Tibial artery (tissue), 4 donors: Measurements from ENCODE around the gene ARMC3.

Experiments used
- DNase-seq, 2 donors: peaks; one replicate each; pipeline ENCODE4 v3.0.0-alpha.2; 2019
- H3K27ac ChIP-seq, 2 donors: fragments of 200-600 bp; sonication (generic) in 1 of 2; 1 replicate in 1 of 2; 2 replicates in 1 of 2; pipeline ENCODE4 v1.5.1; 2018 to 2019; ENCODE audit warnings: mild to moderate bottlenecking in 1 of 2
- H3K27me3 ChIP-seq, 2 donors: fragments of 200-600 bp; sonication (generic) in 1 of 2; one replicate each; pipeline versions ENCODE4 v1.5.1 to v1.6.0; 2016 to 2019
- H3K36me3 ChIP-seq, 3 donors: fragments of 200-600 bp; sonication (generic) in 2 of 3; one replicate each; pipeline ENCODE4 v1.5.1; 2016 to 2019; ENCODE audit warnings: mild to moderate bottlenecking in 2 of 3
- H3K4me1 ChIP-seq, 4 donors: fragments of 200-600 bp; sonication (generic) in 2 of 4; 1 replicate in 3 of 4; 2 replicates in 1 of 4; pipeline ENCODE4 v1.5.1; 2016 to 2019
- H3K4me3 ChIP-seq, 2 donors: fragments of 200-600 bp; sonication (generic) in 1 of 2; 1 replicate in 1 of 2; 2 replicates in 1 of 2; pipeline ENCODE4 v1.5.1; 2018 to 2019; ENCODE audit warnings: mild to moderate bottlenecking in 2 of 2
- H3K9me3 ChIP-seq, 3 donors: fragments of 200-600 bp; sonication (generic) in 1 of 3; one replicate each; pipeline ENCODE4 v1.5.1; 2016 to 2019
- intact Hi-C: fragments of 100-400 bp; cut with DNase I; formaldehyde crosslinking; loops from one replicate; pipeline ENCODE4 v1.15.0; 2023; ENCODE audit warnings: low total_unique reads
- TF ChIP-seq, protein P1 (sequence below), 2 experiments: fragments of 200-600 bp in 1 of 2; fragments of 450-650 bp in 1 of 2; IDR thresholded peaks; one replicate each; pipeline ENCODE4 v1.5.1; 2017 to 2019; ENCODE audit warnings: antibody characterized with exemption in 2 of 2, mild to moderate bottlenecking in 1 of 2, moderate library complexity in 1 of 2

Gene ARMC3

DNA sequence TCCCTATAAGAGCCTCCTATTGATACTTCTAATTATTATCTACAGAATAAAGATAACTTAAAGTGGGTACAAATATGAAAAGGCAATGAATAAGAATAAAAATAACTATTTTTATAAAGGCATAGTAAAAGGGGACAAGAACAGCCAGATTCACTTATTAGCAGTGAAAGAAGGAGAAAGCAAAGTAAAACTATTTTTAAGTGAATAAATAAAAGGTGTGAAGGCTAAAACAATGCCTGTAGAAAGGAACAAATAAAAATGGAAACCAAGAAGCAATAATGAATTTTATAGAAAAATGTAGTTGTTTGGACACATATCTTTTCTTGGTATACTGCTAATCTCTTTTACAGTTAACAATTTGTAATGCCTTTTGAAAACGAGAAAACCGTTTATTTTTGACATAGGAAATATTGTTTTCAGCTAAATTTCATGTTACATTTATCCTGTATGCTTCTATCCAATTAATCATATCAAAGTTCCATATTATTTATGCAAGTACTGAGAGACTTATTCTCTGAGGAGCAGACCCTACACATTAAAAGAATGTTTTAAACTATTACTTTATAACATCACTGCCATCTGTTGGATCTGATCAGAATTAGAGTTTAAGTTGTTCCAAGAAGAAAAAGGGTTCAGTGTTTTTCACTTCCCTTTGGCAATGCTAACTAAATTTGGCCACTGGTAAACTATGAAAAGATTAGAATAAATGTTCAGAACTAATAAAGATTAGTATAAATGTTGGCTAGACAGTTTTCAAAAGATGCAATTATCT lies 59.1 kb downstream of the ARMC3 start:
- H3K9me3 ChIP-seq: no peaks in the 10 kb centered on the region
- H3K27ac ChIP-seq: no peak overlapping the region
- intact Hi-C loops: loop anchor here (5.0 kb wide), 2 partner anchors 440 to 975 kb away; no protein-coding TSS in a partner anchor
- H3K36me3 ChIP-seq: no peaks in the 10 kb centered on the region
- H3K4me3 ChIP-seq: no peak overlapping the region
- no peaks in the 10 kb centered on the region for H3K4me1 ChIP-seq
- TF ChIP-seq, protein P1, sequence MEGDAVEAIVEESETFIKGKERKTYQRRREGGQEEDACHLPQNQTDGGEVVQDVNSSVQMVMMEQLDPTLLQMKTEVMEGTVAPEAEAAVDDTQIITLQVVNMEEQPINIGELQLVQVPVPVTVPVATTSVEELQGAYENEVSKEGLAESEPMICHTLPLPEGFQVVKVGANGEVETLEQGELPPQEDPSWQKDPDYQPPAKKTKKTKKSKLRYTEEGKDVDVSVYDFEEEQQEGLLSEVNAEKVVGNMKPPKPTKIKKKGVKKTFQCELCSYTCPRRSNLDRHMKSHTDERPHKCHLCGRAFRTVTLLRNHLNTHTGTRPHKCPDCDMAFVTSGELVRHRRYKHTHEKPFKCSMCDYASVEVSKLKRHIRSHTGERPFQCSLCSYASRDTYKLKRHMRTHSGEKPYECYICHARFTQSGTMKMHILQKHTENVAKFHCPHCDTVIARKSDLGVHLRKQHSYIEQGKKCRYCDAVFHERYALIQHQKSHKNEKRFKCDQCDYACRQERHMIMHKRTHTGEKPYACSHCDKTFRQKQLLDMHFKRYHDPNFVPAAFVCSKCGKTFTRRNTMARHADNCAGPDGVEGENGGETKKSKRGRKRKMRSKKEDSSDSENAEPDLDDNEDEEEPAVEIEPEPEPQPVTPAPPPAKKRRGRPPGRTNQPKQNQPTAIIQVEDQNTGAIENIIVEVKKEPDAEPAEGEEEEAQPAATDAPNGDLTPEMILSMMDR (IDR thresholded peaks at IDR 0.05): peak; percentile 39 to 47
- peaks cover 0 to 4% of the 10 kb centered on the region in 2 donors for H3K27me3 ChIP-seq
- no peak for DNase-seq

DNA sequence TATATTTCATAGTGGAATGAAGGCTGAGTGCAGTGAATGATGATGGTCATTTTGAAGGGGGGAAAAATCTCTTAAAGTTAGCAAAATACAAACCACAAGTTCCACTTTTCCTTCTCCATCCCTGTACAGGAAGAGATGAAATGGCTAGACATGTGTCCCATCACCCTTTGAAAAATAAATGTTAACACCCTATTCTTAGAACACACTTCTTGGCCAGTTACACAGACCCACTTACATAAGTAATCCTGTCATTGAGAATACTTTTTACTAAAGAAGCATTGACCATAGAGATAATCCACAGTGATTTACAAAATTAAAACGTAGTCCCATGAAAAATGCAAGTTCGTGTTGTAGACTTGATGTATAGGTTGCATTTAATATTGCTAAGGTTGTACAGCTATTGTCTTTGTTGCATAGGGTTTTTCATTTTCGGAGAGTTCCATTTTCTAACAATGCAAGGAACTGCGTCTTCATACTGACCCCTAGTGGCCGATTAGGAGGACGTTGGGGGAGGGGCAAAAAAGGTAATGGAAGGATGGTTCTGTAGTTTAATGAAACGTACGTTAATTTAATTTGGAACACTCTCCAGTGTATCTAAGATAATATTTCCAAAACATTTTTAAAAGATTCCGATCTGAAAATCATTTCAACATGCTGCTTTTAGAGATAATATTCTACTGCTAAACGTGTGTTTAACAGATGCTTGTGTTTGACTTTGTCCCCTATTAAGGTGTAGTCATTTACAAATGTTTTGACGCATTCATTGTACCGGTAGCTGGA lies 60.9 kb downstream of the ARMC3 start:
- H3K36me3 ChIP-seq: no peaks in the 10 kb centered on the region
- H3K4me3 ChIP-seq: no peak overlapping the region
- TF ChIP-seq, protein P1 (IDR thresholded peaks at IDR 0.05): peak; percentile 90 to 94
- H3K27ac ChIP-seq: no peak overlapping the region
- intact Hi-C loops: loop anchor here (5.0 kb wide), 2 partner anchors 441 to 976 kb away; no protein-coding TSS in a partner anchor
- peaks cover 0 to 4% of the 10 kb centered on the region in 2 donors for H3K27me3 ChIP-seq
- DNase-seq: peak; percentile 38 to 68
- no peaks in the 10 kb centered on the region for H3K4me1 ChIP-seq
- H3K9me3 ChIP-seq: no peaks in the 10 kb centered on the region

DNA sequence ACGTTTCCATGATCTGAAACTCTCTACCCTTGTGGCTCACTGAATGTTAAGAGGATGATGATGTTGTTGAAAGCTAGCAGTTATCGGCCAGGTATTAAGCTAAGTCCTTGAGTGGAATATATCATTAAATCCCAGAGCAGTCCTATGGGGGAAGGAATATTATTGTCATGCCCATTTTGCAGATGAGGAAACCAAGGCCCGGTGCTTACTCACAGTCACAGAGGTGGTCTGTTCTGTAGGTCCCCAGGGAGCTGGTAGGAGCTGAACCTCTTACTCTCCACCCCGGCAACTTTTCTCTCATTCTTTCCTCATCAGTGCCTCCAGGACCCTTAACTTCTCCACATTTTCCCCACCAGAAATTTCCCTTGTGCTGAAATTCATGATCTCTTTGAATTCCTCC lies 62.6 kb downstream of the ARMC3 start:
- H3K36me3 ChIP-seq: no peaks in the 10 kb centered on the region
- DNase-seq: no peak
- no peak overlapping the region for H3K27ac ChIP-seq
- H3K4me1 ChIP-seq: no peaks in the 10 kb centered on the region
- peaks cover 0 to 4% of the 10 kb centered on the region in 2 donors for H3K27me3 ChIP-seq
- H3K4me3 ChIP-seq: no peak overlapping the region
- intact Hi-C loops: loop anchor here (10.0 kb wide), 2 partner anchors 74 to 1496 kb away; no protein-coding TSS in a partner anchor
- no peaks in the 10 kb centered on the region for H3K9me3 ChIP-seq
- TF ChIP-seq, protein P1 (IDR thresholded peaks at IDR 0.05): no peak

DNA sequence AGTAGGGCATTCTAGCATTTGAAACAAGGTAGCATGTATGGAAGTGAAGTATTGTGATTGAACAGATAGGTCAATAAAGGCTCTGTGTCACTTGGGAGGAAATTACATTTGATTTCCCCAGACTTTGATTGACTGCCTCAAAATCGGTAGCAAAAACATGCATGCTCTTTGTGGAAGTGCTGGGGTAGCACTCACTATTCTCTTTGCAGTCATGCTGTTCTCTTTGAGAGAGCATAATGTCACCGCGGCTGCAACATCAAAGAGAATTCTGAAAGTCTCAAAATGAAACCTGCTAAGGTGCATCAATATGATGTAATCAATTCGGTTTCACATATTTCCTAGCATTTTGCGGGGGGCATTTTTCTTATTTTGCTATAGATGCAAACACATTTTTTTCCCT lies 64.2 kb downstream of the ARMC3 start:
- no peak for DNase-seq
- H3K27me3 ChIP-seq: peaks cover 0 to 9% of the 10 kb centered on the region in 2 donors
- intact Hi-C loops: loop anchor here (10.0 kb wide), 2 partner anchors 73 to 1497 kb away; no protein-coding TSS in a partner anchor
- no peaks in the 10 kb centered on the region for H3K4me1 ChIP-seq
- H3K27ac ChIP-seq: no peak overlapping the region
- no peak overlapping the region for H3K4me3 ChIP-seq
- no peaks in the 10 kb centered on the region for H3K9me3 ChIP-seq
- TF ChIP-seq, protein P1 (IDR thresholded peaks at IDR 0.05): no peak
- no peaks in the 10 kb centered on the region for H3K36me3 ChIP-seq

DNA sequence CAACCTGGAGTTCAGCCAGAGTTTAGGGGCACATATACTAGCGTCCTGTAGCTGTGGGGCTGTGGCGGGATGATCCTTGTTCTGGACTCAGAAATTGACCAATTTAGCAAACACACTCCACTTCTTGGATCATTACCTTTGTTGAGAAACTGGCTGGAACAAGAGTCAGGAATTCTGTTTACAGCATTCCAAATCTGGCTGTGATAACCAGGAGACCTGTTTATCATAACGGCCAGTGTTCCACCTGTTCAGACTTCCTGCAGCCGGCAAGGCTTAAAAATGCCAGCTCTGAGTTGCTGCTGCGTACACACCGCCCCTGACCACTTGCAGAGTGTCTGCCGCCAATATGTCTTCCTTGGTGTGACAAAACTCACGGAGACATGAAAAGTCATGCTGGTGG lies 64.8 kb downstream of the ARMC3 start:
- DNase-seq: no peak
- TF ChIP-seq, protein P1 (IDR thresholded peaks at IDR 0.05): no peak
- Histone ChIP-seq H3K27me3 (peaks cover 0 to 9% of the 10 kb centered on the region in 2 donors), H3K36me3 (no peaks in the 10 kb centered on the region), H3K4me3 (no peak overlapping the region), H3K27ac (no peak overlapping the region), H3K9me3 (no peaks in the 10 kb centered on the region), H3K4me1 (no peaks in the 10 kb centered on the region)
- intact Hi-C loops: loop anchor here (10.0 kb wide), 2 partner anchors 72 to 1498 kb away; no protein-coding TSS in a partner anchor
